GM10266 (cell line): Measurements from ENCODE around the gene RFC4.

Experiments used
- DNase-seq: peaks from one replicate; pipeline ENCODE4 v3.0.0; 2012; ENCODE audit errors: extremely low spot score
- CTCF ChIP-seq: IDR thresholded peaks from 2 replicates; pipeline ENCODE4 v1.5.1; 2012; ENCODE audit warnings: mild to moderate bottlenecking, low read depth; ENCODE audit not compliant: control insufficient read depth, insufficient read depth; ENCODE audit errors: missing control alignments

RFC4 gene

GRCh38 chr3:186742618-186743380 lies 63.5 kb downstream of the RFC4 start:
- DNase-seq, result no peak
- no peak for TF ChIP-seq CTCF
